Parathyroid adenoma (tissue), 2 donors: ENCODE measurements around the gene PP2D1.
"Not testable (repeated sequence)": the region's sequence is repeated elsewhere in the genome, so short reads cannot be mapped to it uniquely, and the experiment has no call there.

ENCODE experiments used
- H2AFZ ChIP-seq: fragments of 300-600 bp; sonication (generic); one replicate; pipeline ENCODE4 v1.7.0; 2017; ENCODE audit warnings: antibody characterized with exemption, mild to moderate bottlenecking
- H3K27ac ChIP-seq: fragments of 300-600 bp; sonication (generic); one replicate; pipeline ENCODE4 v1.7.0; 2017
- H3K27me3 ChIP-seq: fragments of 300-600 bp; sonication (generic); one replicate; pipeline ENCODE4 v1.7.0; 2017; ENCODE audit warnings: low read length; ENCODE audit not compliant: control insufficient read depth, insufficient read depth
- H3K36me3 ChIP-seq: fragments of 300-600 bp; sonication (generic); one replicate; pipeline ENCODE4 v1.7.0; 2017; ENCODE audit warnings: low read length; ENCODE audit not compliant: control insufficient read depth, insufficient read depth
- H3K4me1 ChIP-seq: fragments of 300-600 bp; sonication (generic); one replicate; pipeline ENCODE4 v1.7.0; 2017; ENCODE audit warnings: control low read depth
- H3K4me2 ChIP-seq: fragments of 300-600 bp; sonication (generic); one replicate; pipeline ENCODE4 v1.7.0; 2017; ENCODE audit warnings: low read length
- H3K4me3 ChIP-seq: fragments of 300-600 bp; sonication (generic); one replicate; pipeline ENCODE4 v1.7.0; 2017; ENCODE audit warnings: low read depth, low read length
- H3K79me2 ChIP-seq: fragments of 300-600 bp; sonication (generic); one replicate; pipeline ENCODE4 v1.7.0; 2017; ENCODE audit warnings: control low read depth
- H3K9ac ChIP-seq: fragments of 300-600 bp; sonication (generic); one replicate; pipeline ENCODE4 v1.7.0; 2017; ENCODE audit warnings: mild to moderate bottlenecking
- H3K9me3 ChIP-seq: fragments of 300-600 bp; sonication (generic); one replicate; pipeline ENCODE4 v1.7.0; 2017; ENCODE audit warnings: low read length; ENCODE audit not compliant: control insufficient read depth
- CTCF ChIP-seq: fragments of 300-600 bp; sonication (generic); IDR thresholded peaks from one replicate; pipeline ENCODE4 v1.7.0; 2017; ENCODE audit warnings: antibody characterized with exemption, mild to moderate bottlenecking
- donor health status: primary hyperparathyroidism.

Gene PP2D1

DNA sequence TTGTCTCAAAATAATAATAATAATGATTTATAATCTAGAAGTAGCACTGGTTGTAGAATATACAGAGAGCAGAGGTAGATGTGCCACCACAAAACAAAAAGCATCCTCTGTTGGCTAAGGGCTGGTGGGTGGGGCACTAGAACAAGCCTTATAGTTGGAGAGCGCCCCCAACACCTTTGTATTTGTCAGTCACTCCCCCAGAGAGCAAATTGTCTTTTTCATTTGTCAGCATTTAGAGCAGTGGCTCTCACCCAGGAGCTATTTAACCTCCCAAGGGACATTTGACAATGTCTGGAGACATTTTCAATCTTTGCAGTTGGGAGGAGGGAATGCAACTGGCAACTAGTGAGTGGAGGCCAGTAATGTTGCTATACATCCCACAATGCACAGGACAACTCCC, 34.5 kb upstream of the PP2D1 start:
- H2AFZ ChIP-seq, result no peak overlapping the region
- no peak overlapping the region for H3K4me3 ChIP-seq
- TF ChIP-seq CTCF, result no peak
- no peaks in the 10 kb centered on the region for H3K36me3 ChIP-seq
- peaks cover 45% of the 10 kb centered on the region for H3K4me1 ChIP-seq
- no peaks in the 10 kb centered on the region for H3K9me3 ChIP-seq
- no peak overlapping the region for H3K27ac ChIP-seq
- H3K79me2 ChIP-seq, result peaks cover 63% of the 10 kb centered on the region
- no peak overlapping the region for H3K4me2 ChIP-seq
- no peak overlapping the region for H3K9ac ChIP-seq
- no peaks in the 10 kb centered on the region for H3K27me3 ChIP-seq

DNA sequence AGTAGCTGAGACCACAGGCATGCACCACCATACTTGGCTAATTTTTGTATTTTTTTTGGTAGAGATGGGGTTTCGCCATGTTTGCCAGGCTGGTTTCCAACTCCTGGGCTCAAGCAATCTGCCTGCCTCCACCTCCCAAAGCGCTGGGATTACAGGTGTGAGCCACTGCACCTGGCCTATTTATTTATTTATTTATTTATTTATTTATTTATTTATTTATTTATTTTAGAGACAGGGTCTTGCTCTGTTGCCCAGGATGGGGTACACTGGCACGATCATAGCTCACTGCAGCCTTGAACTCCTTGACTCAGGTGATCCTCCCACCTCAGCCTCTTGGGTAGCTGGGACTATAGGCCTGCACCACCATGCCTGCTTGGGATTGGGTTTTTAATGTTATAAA, 33.1 kb upstream of the PP2D1 start:
- H3K27me3 ChIP-seq, H3K4me3 ChIP-seq, H3K9me3 ChIP-seq, H3K27ac ChIP-seq, H2AFZ ChIP-seq, H3K9ac ChIP-seq, H3K4me2 ChIP-seq, H3K36me3 ChIP-seq: not testable (repeated sequence)
- H3K79me2 ChIP-seq, result peaks cover 60% of the 10 kb centered on the region
- peaks cover 32% of the 10 kb centered on the region for H3K4me1 ChIP-seq

GRCh38 chr3:20043825-20044224, 31.8 kb upstream of the PP2D1 start:
- Histone ChIP-seq H3K27me3 (no peaks in the 10 kb centered on the region), H3K9ac (no peak overlapping the region), H3K4me3 (peak overlapping the region; percentile 50), H3K27ac (peak overlapping the region; percentile 87), H3K79me2 (peaks cover 50% of the 10 kb centered on the region), H3K9me3 (no peaks in the 10 kb centered on the region), H3K4me1 (peaks cover 24% of the 10 kb centered on the region), H3K36me3 (no peaks in the 10 kb centered on the region), H2AFZ (peak overlapping the region; percentile 40), H3K4me2 (peak overlapping the region; percentile 61)
- no peak for TF ChIP-seq CTCF

DNA sequence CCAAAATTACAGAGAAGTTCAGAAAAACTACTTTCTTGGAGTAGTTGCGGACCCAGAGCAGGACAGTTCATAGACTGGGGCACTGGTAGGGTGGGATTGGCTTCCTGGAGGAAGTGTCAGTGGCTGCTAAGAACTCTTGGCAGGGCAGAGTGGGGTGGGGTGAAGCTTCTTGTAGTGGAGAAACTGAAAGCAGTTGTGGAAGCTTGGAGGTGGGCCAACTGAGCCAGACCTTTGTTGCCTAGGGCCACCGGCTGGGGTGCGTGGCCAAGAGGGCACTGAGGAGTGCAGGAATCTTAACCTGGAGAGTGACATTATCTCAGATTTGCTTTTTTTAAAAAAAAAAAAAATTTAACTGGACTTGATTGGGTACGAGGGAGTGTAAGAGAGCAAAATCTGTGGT, 31.3 kb upstream of the PP2D1 start:
- Histone ChIP-seq H3K79me2 (peaks cover 46% of the 10 kb centered on the region), H3K4me2 (peak overlapping the region; percentile 61), H3K4me3 (peak overlapping the region; percentile 50), H2AFZ (peak overlapping the region; percentile 40), H3K4me1 (peaks cover 24% of the 10 kb centered on the region), H3K27ac (peak overlapping the region; percentile 87), H3K36me3 (no peaks in the 10 kb centered on the region), H3K27me3 (no peaks in the 10 kb centered on the region), H3K9me3 (no peaks in the 10 kb centered on the region), H3K9ac (no peak overlapping the region)
- TF ChIP-seq CTCF, result no peak

DNA sequence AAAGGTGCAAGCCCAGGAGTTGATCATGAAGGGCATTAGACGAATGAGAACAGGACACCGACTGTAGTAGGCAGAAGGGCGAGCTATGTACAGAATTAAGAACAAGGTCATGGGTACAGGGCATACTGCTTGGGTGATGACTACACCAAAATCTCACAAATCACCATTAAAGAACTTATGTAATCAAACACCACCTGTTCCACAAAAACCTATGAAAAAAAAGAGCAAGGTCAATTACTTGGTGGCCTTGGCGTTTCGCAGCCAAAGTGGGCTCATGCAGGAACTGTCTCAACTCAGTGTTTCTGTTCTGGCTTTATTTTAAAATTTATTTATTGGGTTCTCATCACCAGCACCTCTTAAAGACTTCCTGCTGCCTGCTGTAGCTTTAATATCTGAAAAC, 30.3 kb upstream of the PP2D1 start:
- Histone ChIP-seq H3K36me3 (no peaks in the 10 kb centered on the region), H3K9ac (no peak overlapping the region), H3K4me3 (peak overlapping the region; percentile 81), H3K4me1 (peaks cover 26% of the 10 kb centered on the region), H3K9me3 (no peaks in the 10 kb centered on the region), H3K27ac (peak overlapping the region; percentile 87), H3K79me2 (peaks cover 37% of the 10 kb centered on the region), H2AFZ (no peak overlapping the region), H3K27me3 (no peaks in the 10 kb centered on the region), H3K4me2 (peak overlapping the region; percentile 86)
- no peak for TF ChIP-seq CTCF
